Activated CD8-positive, alpha-beta memory T cell treated with anti-CD3 and anti-CD28 coated beads, Interleukin-2, amount 10 ng/mL, durations not matched to agents 7 days and 5 days (primary cell): ENCODE measurements around the gene MBNL1. TPM values are rescaled to one million over a fixed set of nuclear protein-coding genes. Genes with fewer than 3 reads are reported as not detected.

Experiments
- ATAC-seq: fragments of 150-1000 bp; cut with Tn5 transposase; one replicate; pipeline ENCODE4 v1.10.0; 2021; ENCODE audit warnings: moderate library complexity
- CTCF ChIA-PET: fragments of 350-600 bp; sonication (Branson Sonifier 250); formaldehyde crosslinking; loops from one replicate; lab custom pipeline; 2021; ENCODE audit warnings: antibody characterized with exemption; lab: Charles Lee
- DNase-seq: peaks from one replicate; pipeline ENCODE4 v3.0.0-alpha.2; 2020
- H3K27ac Mint-ChIP-seq: one replicate; pipeline ENCODE4 v1.8.0; 2021; ENCODE audit warnings: mild to moderate bottlenecking, mixed read lengths
- H3K27me3 Mint-ChIP-seq: one replicate; pipeline ENCODE4 v1.8.0; 2021; ENCODE audit warnings: mixed read lengths
- H3K36me3 Mint-ChIP-seq: one replicate; pipeline ENCODE4 v1.8.0; 2021; ENCODE audit warnings: mild to moderate bottlenecking, mixed read lengths
- H3K4me1 Mint-ChIP-seq: one replicate; pipeline ENCODE4 v1.8.0; 2021; ENCODE audit warnings: mixed read lengths
- H3K4me3 Mint-ChIP-seq: one replicate; pipeline ENCODE4 v1.8.0; 2021; ENCODE audit warnings: mild to moderate bottlenecking, moderate library complexity, mixed read lengths
- H3K9me3 Mint-ChIP-seq: one replicate; pipeline ENCODE4 v1.8.0; 2022; ENCODE audit warnings: low read depth, mixed read lengths
- total RNA-seq, 2 experiments: library from RNA; stranded (reverse); gene quantifications; one replicate each; pipeline ENCODE4 v1.2.3, GENCODE V29; 2021

Gene MBNL1
- total RNA-seq, 2 experiments from 2014 or later: 370 to 398 TPM

- DNase-seq (no peak), ATAC-seq (no peak)
- peaks cover 3% of the 10 kb centered on the region for H3K27me3 Mint-ChIP-seq
- H3K27ac Mint-ChIP-seq: no peak overlapping the region
- H3K4me3 Mint-ChIP-seq: no peak overlapping the region
- peaks cover 8% of the 10 kb centered on the region for H3K4me1 Mint-ChIP-seq
- no peaks in the 10 kb centered on the region for H3K9me3 Mint-ChIP-seq
- H3K36me3 Mint-ChIP-seq: no peaks in the 10 kb centered on the region
- CTCF ChIA-PET: interaction anchor here (0.8 to 1.4 kb wide), 2 partner anchors 403 to 502 kb away, joined by 3 to 5 read pairs; no protein-coding TSS in a partner anchor
Measured at GRCh38 chr3:152474585-152474984, 205.9 kb downstream of the MBNL1 start.

DNA sequence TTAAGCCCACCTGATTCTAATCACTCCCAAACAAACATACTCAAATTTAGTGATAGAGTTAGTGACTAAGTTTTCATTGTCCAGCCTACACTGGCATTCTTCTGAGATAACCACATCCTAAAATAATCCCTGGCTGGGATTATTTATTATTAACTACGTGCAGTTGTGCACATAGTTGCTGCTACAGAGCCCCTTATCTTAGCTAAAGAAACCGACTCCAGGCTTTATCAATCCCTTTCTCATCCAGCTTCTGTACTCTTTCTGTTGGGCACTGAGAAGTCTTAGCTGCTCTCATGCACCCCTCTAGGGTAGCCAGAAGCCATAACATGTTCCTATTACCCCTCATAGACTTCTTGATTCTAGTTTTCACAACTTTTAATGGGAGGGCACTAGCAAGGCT, 208.7 kb downstream of the MBNL1 start:
- H3K27me3 Mint-ChIP-seq: peaks cover 22% of the 10 kb centered on the region

GRCh38 chr3:152480282-152480953, 211.7 kb downstream of the MBNL1 start:
- peaks cover 19% of the 10 kb centered on the region for H3K36me3 Mint-ChIP-seq
- ATAC-seq: no peak
- peaks cover 27% of the 10 kb centered on the region for H3K27me3 Mint-ChIP-seq
- DNase-seq: no peak
- CTCF ChIA-PET: interaction anchor here (1.4 kb wide), 1 partner anchor 41 kb away, joined by 3 read pairs; no protein-coding TSS in a partner anchor
- H3K4me1 Mint-ChIP-seq: no peaks in the 10 kb centered on the region
- no peak overlapping the region for H3K27ac Mint-ChIP-seq
- H3K4me3 Mint-ChIP-seq: no peak overlapping the region
- H3K9me3 Mint-ChIP-seq: peaks cover 15% of the 10 kb centered on the region

More for the DNA sequence above, 208.7 kb downstream of the MBNL1 start:
- Mint-ChIP-seq H3K27ac (no peak overlapping the region), H3K4me1 (peaks cover under 1% of the 10 kb centered on the region), H3K9me3 (peaks cover 9% of the 10 kb centered on the region), H3K4me3 (no peak overlapping the region), H3K36me3 (peaks cover 14% of the 10 kb centered on the region)
- DNase-seq (no peak), ATAC-seq (no peak)
- CTCF ChIA-PET: interaction anchor here (1.2 to 1.8 kb wide), 2 partner anchors 10 to 47 kb away, joined by 3 to 12 read pairs; no protein-coding TSS in a partner anchor

GRCh38 chr3:152486364-152486763, 217.6 kb downstream of the MBNL1 start:
- Mint-ChIP-seq H3K4me3 (no peak overlapping the region), H3K36me3 (peaks cover 15% of the 10 kb centered on the region), H3K4me1 (peaks cover 2% of the 10 kb centered on the region), H3K9me3 (peaks cover 14% of the 10 kb centered on the region), H3K27me3 (peaks cover 18% of the 10 kb centered on the region), H3K27ac (no peak overlapping the region)
- DNase-seq (no peak), ATAC-seq (no peak)
- CTCF ChIA-PET: no interaction called here

GRCh38 chr3:152488449-152488848, 219.7 kb downstream of the MBNL1 start:
- H3K27me3 Mint-ChIP-seq: peaks cover 3% of the 10 kb centered on the region
- peaks cover 2% of the 10 kb centered on the region for H3K9me3 Mint-ChIP-seq
- H3K27ac Mint-ChIP-seq: no peak overlapping the region
- ATAC-seq (no peak), DNase-seq (no peak)
- CTCF ChIA-PET: interaction anchor here (1.1 kb wide), 1 partner anchor 16 kb away, joined by 3 read pairs; no protein-coding TSS in a partner anchor
- H3K36me3 Mint-ChIP-seq: no peaks in the 10 kb centered on the region
- H3K4me1 Mint-ChIP-seq: peaks cover 2% of the 10 kb centered on the region
- no peak overlapping the region for H3K4me3 Mint-ChIP-seq

GRCh38 chr3:152491922-152492321, 223.2 kb downstream of the MBNL1 start:
- Mint-ChIP-seq H3K9me3 (no peaks in the 10 kb centered on the region), H3K4me3 (no peak overlapping the region), H3K4me1 (peaks cover 2% of the 10 kb centered on the region), H3K27me3 (peaks cover 15% of the 10 kb centered on the region), H3K36me3 (no peaks in the 10 kb centered on the region), H3K27ac (no peak overlapping the region)
- CTCF ChIA-PET: interaction anchor here (1.3 to 1.6 kb wide), 2 partner anchors 12 to 20 kb away, joined by 3 to 4 read pairs; no protein-coding TSS in a partner anchor
- no peak for DNase-seq
- no peak for ATAC-seq

DNA sequence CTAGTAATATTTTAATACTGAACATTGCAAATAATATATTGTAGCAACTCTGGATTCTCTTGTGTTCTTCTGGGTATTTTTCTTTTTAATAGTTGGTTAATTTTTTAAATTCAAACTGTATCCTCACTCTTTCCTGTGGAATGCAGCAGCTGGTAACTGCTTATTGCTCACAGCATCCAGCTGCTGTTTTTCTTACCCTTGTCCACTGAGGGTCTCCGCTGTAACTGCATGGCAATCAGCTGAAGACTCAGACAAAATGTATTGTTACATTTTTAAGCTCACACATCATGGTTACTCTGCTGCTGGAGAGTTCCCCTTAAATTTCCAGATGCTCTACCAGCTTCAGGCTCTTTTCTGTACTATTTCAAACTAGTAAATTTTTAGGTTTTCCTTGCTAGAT, 227.6 kb downstream of the MBNL1 start:
- Mint-ChIP-seq H3K27ac (no peak overlapping the region), H3K4me3 (no peak overlapping the region)
- CTCF ChIA-PET: no interaction called here

GRCh38 chr3:152496716-152497115, 228.0 kb downstream of the MBNL1 start:
- Mint-ChIP-seq H3K9me3 (no peaks in the 10 kb centered on the region), H3K4me3 (no peak overlapping the region), H3K4me1 (peaks cover 5% of the 10 kb centered on the region), H3K27ac (no peak overlapping the region), H3K36me3 (no peaks in the 10 kb centered on the region), H3K27me3 (peaks cover 15% of the 10 kb centered on the region)
- ATAC-seq (no peak), DNase-seq (no peak)
- CTCF ChIA-PET: interaction anchor here (0.8 to 1.3 kb wide), 2 partner anchors 10 to 25 kb away, joined by 3 read pairs; no protein-coding TSS in a partner anchor

More for the DNA sequence above, 227.6 kb downstream of the MBNL1 start:
- Mint-ChIP-seq H3K27me3 (peaks cover 15% of the 10 kb centered on the region), H3K9me3 (no peaks in the 10 kb centered on the region), H3K4me1 (peaks cover 5% of the 10 kb centered on the region), H3K36me3 (no peaks in the 10 kb centered on the region)
- no peak for ATAC-seq
- no peak for DNase-seq

GRCh38 chr3:152497457-152497856, 228.7 kb downstream of the MBNL1 start:
- CTCF ChIA-PET: interaction anchor here (0.8 to 1.3 kb wide), 2 partner anchors 10 to 26 kb away, joined by 3 read pairs; no protein-coding TSS in a partner anchor
- no peaks in the 10 kb centered on the region for H3K36me3 Mint-ChIP-seq
- H3K4me1 Mint-ChIP-seq: peaks cover 5% of the 10 kb centered on the region
- no peak overlapping the region for H3K4me3 Mint-ChIP-seq
- ATAC-seq: no peak
- peaks cover 2% of the 10 kb centered on the region for H3K9me3 Mint-ChIP-seq
- DNase-seq: no peak
- no peak overlapping the region for H3K27ac Mint-ChIP-seq
- H3K27me3 Mint-ChIP-seq: peaks cover 15% of the 10 kb centered on the region

DNA sequence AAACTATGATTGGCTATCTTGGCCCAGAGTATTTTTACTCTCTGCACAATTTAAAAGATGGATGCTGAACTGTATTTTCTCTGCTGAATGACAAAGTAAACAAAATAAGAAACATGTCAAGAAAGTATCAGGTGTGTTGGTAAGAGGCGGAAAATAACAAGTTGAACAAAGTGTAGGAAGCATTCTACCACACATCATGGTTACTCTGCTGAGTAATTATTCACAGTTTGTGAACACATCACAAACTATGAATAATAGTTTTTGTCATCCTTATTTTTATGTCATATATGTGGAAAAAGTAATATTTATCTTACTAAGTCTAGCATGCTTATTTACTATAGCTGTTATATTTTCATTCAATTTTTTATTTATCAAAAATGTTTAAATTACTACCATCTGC, 229.2 kb downstream of the MBNL1 start:
- CTCF ChIA-PET: interaction anchor here (1.3 kb wide), 1 partner anchor 26 kb away, joined by 3 read pairs; no protein-coding TSS in a partner anchor
- Mint-ChIP-seq H3K4me3 (no peak overlapping the region), H3K36me3 (no peaks in the 10 kb centered on the region)

GRCh38 chr3:152499791-152500385, 231.2 kb downstream of the MBNL1 start:
- Mint-ChIP-seq H3K4me3 (no peak overlapping the region), H3K27ac (no peak overlapping the region), H3K27me3 (peaks cover 20% of the 10 kb centered on the region), H3K4me1 (peaks cover 5% of the 10 kb centered on the region), H3K36me3 (peaks cover 1% of the 10 kb centered on the region), H3K9me3 (peaks cover 2% of the 10 kb centered on the region)
- DNase-seq (no peak), ATAC-seq (no peak)
- CTCF ChIA-PET: no interaction called here

More for the DNA sequence above, 229.2 kb downstream of the MBNL1 start:
- peaks cover 15% of the 10 kb centered on the region for H3K27me3 Mint-ChIP-seq
- H3K4me1 Mint-ChIP-seq: peaks cover 5% of the 10 kb centered on the region
- H3K27ac Mint-ChIP-seq: no peak overlapping the region
- ATAC-seq (no peak), DNase-seq (no peak)
- H3K9me3 Mint-ChIP-seq: peaks cover 2% of the 10 kb centered on the region

GRCh38 chr3:152505926-152506325, 237.2 kb downstream of the MBNL1 start:
- Mint-ChIP-seq H3K4me3 (no peak overlapping the region), H3K9me3 (peaks cover 2% of the 10 kb centered on the region), H3K4me1 (peaks cover 28% of the 10 kb centered on the region), H3K27me3 (peaks cover 17% of the 10 kb centered on the region), H3K36me3 (peaks cover 1% of the 10 kb centered on the region), H3K27ac (no peak overlapping the region)
- DNase-seq: peak; percentile 77
- CTCF ChIA-PET: interaction anchor here (1.1 to 1.7 kb wide), 3 partner anchors 13 to 31 kb away, joined by 3 to 8 read pairs (median 4); no protein-coding TSS in a partner anchor
- peak; percentile 92 for ATAC-seq

DNA sequence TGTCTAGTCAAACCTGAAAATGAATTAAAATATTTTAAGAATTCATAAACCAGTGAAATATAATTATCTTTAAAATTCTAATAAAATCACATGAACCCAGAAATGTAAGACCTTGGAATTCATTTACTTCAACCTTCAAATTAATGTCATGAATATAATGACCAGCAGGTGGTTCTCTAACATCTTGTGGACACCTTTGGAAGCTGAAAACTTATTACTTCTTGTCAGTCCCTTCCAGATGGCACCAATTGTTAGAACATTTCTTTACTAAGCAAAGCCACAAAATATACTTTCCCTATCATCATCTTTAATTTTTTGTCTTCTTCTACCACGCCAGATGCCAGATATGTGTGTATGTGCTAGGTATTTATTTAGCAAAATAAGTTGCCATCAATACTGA, 240.0 kb downstream of the MBNL1 start:
- Mint-ChIP-seq H3K4me3 (no peak overlapping the region), H3K36me3 (peaks cover under 1% of the 10 kb centered on the region), H3K4me1 (peaks cover 33% of the 10 kb centered on the region), H3K27me3 (peaks cover 11% of the 10 kb centered on the region), H3K9me3 (no peaks in the 10 kb centered on the region), H3K27ac (no peak overlapping the region)
- DNase-seq (no peak), ATAC-seq (no peak)
- CTCF ChIA-PET: interaction anchor here (0.8 to 1.5 kb wide), 2 partner anchors 9 to 426 kb away, joined by 3 read pairs; no protein-coding TSS in a partner anchor
